ENCODE measurements around the gene PTTG1IP. TPM values are rescaled to one million over a fixed set of nuclear protein-coding genes. Genes with fewer than 3 reads are reported as not detected.

Gene PTTG1IP
- total and polyA plus RNA-seq, 2 of the 13 experiments (the other 11 are each of a cell fraction or from before 2014, with no cell fraction given), result 161 to 700 TPM

GRCh38 chr21:44873356-44874239 is at the start of gene PTTG1IP (continued):
- TF ChIP-seq IKZF1 (IDR thresholded peaks at IDR 0.05) (no peak), MAF1 (CRISPR knock-in tag; IDR thresholded peaks at IDR 0.05; ENCODE audit: borderline replicate concordance) (no peak), ZMAT3 (CRISPR knock-in tag; conservative IDR thresholded peaks at IDR 0.05) (no peak), IKZF4 (CRISPR knock-in tag; IDR thresholded peaks at IDR 0.05; ENCODE audit: borderline replicate concordance, low read depth, not compliant biosample characterization) (peak; percentile 64), NFE2L1 (CRISPR knock-in tag; IDR thresholded peaks at IDR 0.05; ENCODE audit: borderline replicate concordance) (no peak), MAFG (CRISPR knock-in tag; IDR thresholded peaks at IDR 0.05) (no peak), MAFF (IDR thresholded peaks at IDR 0.05; ENCODE audit: low read depth, low read length) (no peak), POLR2A (IDR thresholded peaks at IDR 0.05; ENCODE audit: insufficient read depth in 1 of 2, low read depth in 2 of 2, low read length in 2 of 2) (peak in 1 of 2 experiments; percentile 80; a peak in 2 of 4 replicates), MEIS2 (CRISPR knock-in tag; IDR thresholded peaks at IDR 0.05) (peak; percentile 85), HOXA7 (CRISPR knock-in tag; IDR thresholded peaks at IDR 0.05) (no peak), ZNF34 (CRISPR knock-in tag; IDR thresholded peaks at IDR 0.05; ENCODE audit: borderline replicate concordance) (no peak), ZSCAN22 (CRISPR knock-in tag; IDR thresholded peaks at IDR 0.05) (no peak), SMARCC2 (IDR thresholded peaks at IDR 0.05) (no peak), ZNF432 (CRISPR knock-in tag; IDR thresholded peaks at IDR 0.05; ENCODE audit: borderline replicate concordance) (no peak), ZNF235 (CRISPR knock-in tag; IDR thresholded peaks at IDR 0.05; ENCODE audit: borderline replicate concordance) (no peak), ZBTB46 (CRISPR knock-in tag; IDR thresholded peaks at IDR 0.05; ENCODE audit: borderline replicate concordance) (no peak; the same call in 1 of the 2 replicates), ZNF569 (CRISPR knock-in tag; IDR thresholded peaks at IDR 0.05; ENCODE audit: borderline replicate concordance) (no peak), WIZ (CRISPR knock-in tag; IDR thresholded peaks at IDR 0.05) (no peak), ETV6 (CRISPR knock-in tag; conservative IDR thresholded peaks at IDR 0.05) (no peak), ZNF263 (CRISPR knock-in tag; IDR thresholded peaks at IDR 0.05) (no peak), ZNF230 (CRISPR knock-in tag; IDR thresholded peaks at IDR 0.05) (no peak), ZNF883 (CRISPR knock-in tag; IDR thresholded peaks at IDR 0.05; ENCODE audit: not compliant biosample characterization) (peak; percentile 80), ZKSCAN8 (CRISPR knock-in tag; IDR thresholded peaks at IDR 0.05; ENCODE audit: borderline replicate concordance) (no peak), ZSCAN9 (CRISPR knock-in tag; IDR thresholded peaks at IDR 0.05; ENCODE audit: borderline replicate concordance) (no peak), RBFOX2 (IDR thresholded peaks at IDR 0.05; ENCODE audit: low read depth, low read length) (peak; percentile 90), TRIM22 (IDR thresholded peaks at IDR 0.05) (no peak), SMAD9 (CRISPR knock-in tag; IDR thresholded peaks at IDR 0.05) (no peak), ZNF607 (CRISPR knock-in tag; IDR thresholded peaks at IDR 0.05; ENCODE audit: borderline replicate concordance) (peak; percentile 68; the same call in 1 of the 2 replicates)
- TF ChIP-seq, protein P1, sequence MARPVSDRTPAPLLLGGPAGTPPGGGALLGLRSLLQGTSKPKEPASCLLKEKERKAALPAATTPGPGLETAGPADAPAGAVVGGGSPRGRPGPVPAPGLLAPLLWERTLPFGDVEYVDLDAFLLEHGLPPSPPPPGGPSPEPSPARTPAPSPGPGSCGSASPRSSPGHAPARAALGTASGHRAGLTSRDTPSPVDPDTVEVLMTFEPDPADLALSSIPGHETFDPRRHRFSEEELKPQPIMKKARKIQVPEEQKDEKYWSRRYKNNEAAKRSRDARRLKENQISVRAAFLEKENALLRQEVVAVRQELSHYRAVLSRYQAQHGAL (CRISPR knock-in tag; IDR thresholded peaks at IDR 0.05; ENCODE audit: not compliant biosample characterization), result no peak

Data from HepG2 (cell line).